Left ventricle myocardium inferior (tissue), 1 donor: ENCODE results near the gene SLC44A1. TPM values are rescaled to one million over a fixed set of nuclear protein-coding genes. Genes with fewer than 3 reads are reported as not detected.

Source experiments
- DNase-seq: peaks from one replicate; pipeline ENCODE4 v3.0.0-alpha.2; 2020
- H3K27ac ChIP-seq: fragments of 200-600 bp; replicated peaks from 2 replicates; pipeline ENCODE4 v1.8.0; 2021
- H3K27me3 ChIP-seq: fragments of 200-600 bp; 2 replicates; pipeline ENCODE4 v1.8.0; 2021; ENCODE audit warnings: low read depth
- H3K36me3 ChIP-seq: fragments of 200-600 bp; 2 replicates; pipeline ENCODE4 v1.8.0; 2021
- H3K4me1 ChIP-seq: fragments of 200-600 bp; 2 replicates; pipeline ENCODE4 v1.8.0; 2021
- H3K4me3 ChIP-seq: fragments of 200-600 bp; 2 replicates; pipeline ENCODE4 v1.8.0; 2021; ENCODE audit warnings: mild to moderate bottlenecking, moderate library complexity
- H3K9me3 ChIP-seq: fragments of 200-600 bp; replicated peaks from 2 replicates; pipeline ENCODE4 v1.8.0; 2021
- CTCF ChIP-seq: fragments of 200-600 bp; IDR thresholded peaks from 2 replicates; pipeline ENCODE4 v1.8.0; 2021; ENCODE audit warnings: antibody characterized with exemption, mild to moderate bottlenecking, borderline replicate concordance
- intact Hi-C: fragments of 100-400 bp; cut with micrococcal nuclease; formaldehyde crosslinking; loops from one replicate; pipeline ENCODE4 v1.11.0; 2022
- total RNA-seq: library from RNA; stranded (reverse); fragmentation: NEBNext Ultra II Directional; extraction: Animal tissue kit (Norgen Biotek cat#: 25700); gene quantifications from one replicate; pipeline ENCODE4 v1.2.1, GENCODE V29; 2021
- donor health status: DM: no; HTN: yes; CAD: no; lungs with severe emphysema.

Gene SLC44A1
- total RNA-seq, 1 donor from 2014 or later = 27.0 TPM

GRCh38 chr9:105479846-105480245, 235.4 kb downstream of the SLC44A1 start:
- no peak for TF ChIP-seq CTCF
- intact Hi-C loops = no loop called here
- Histone ChIP-seq H3K27me3 (no peaks in the 10 kb centered on the region), H3K9me3 (no peaks in the 10 kb centered on the region), H3K4me3 (no peak overlapping the region), H3K27ac (no peak overlapping the region), H3K4me1 (no peaks in the 10 kb centered on the region), H3K36me3 (no peaks in the 10 kb centered on the region)
- DNase-seq = no peak

- Histone ChIP-seq H3K27ac (no peak overlapping the region), H3K36me3 (peaks cover 7% of the 10 kb centered on the region), H3K9me3 (no peaks in the 10 kb centered on the region), H3K4me3 (no peak overlapping the region), H3K4me1 (no peaks in the 10 kb centered on the region), H3K27me3 (no peaks in the 10 kb centered on the region)
- TF ChIP-seq CTCF = no peak
- intact Hi-C loops = no loop called here
- no peak for DNase-seq
These were observed 239.2 kb downstream of the SLC44A1 start for GRCh38 chr9:105483618-105484017.

GRCh38 chr9:105484226-105484625, 239.8 kb downstream of the SLC44A1 start:
- DNase-seq = no peak
- Histone ChIP-seq H3K27ac (no peak overlapping the region), H3K4me1 (no peaks in the 10 kb centered on the region), H3K4me3 (no peak overlapping the region), H3K9me3 (no peaks in the 10 kb centered on the region), H3K27me3 (no peaks in the 10 kb centered on the region), H3K36me3 (peaks cover 7% of the 10 kb centered on the region)
- intact Hi-C loops = no loop called here
- no peak for TF ChIP-seq CTCF

- intact Hi-C loops = no loop called here
- Histone ChIP-seq H3K27ac (no peak overlapping the region), H3K27me3 (no peaks in the 10 kb centered on the region), H3K9me3 (peaks cover 2% of the 10 kb centered on the region), H3K4me1 (no peaks in the 10 kb centered on the region), H3K36me3 (peaks cover 7% of the 10 kb centered on the region), H3K4me3 (no peak overlapping the region)
- DNase-seq = no peak
- no peak for TF ChIP-seq CTCF
These were observed 240.7 kb downstream of the SLC44A1 start for GRCh38 chr9:105485131-105485530.

Other genes starting within 250 kb of the SLC44A1 start
- gene FSD1L, start 203.4 kb downstream of the SLC44A1 start, total RNA-seq = 7.6 TPM